Measurements from ENCODE around the gene ACOX3. TPM values are rescaled to one million over a fixed set of nuclear protein-coding genes. Genes with fewer than 3 reads are reported as not detected.

ACOX3 gene
- total and polyA plus RNA-seq, 9 of the 15 experiments (the other 6 are each of a cell fraction or from before 2014, with no cell fraction given), result 0.68 to 7.3 (median 3.7) TPM

- TF ChIP-seq TEAD4 (IDR thresholded peaks at IDR 0.05; ENCODE audit: low read length), result no peak
- TF ChIP-seq TEAD4 (CRISPR knock-in tag; IDR thresholded peaks at IDR 0.05; ENCODE audit: borderline replicate concordance), result no peak
- TF ChIP-seq ETS2 (tag; IDR thresholded peaks at IDR 0.05; ENCODE audit: borderline replicate concordance, poor library complexity, severe bottlenecking), result no peak
- TF ChIP-seq SMAD3 (CRISPR knock-in tag; conservative IDR thresholded peaks at IDR 0.05), result no peak
- TF ChIP-seq RBFOX2 (IDR thresholded peaks at IDR 0.05; ENCODE audit: low read depth, low read length), result no peak
- TF ChIP-seq ZNF778 (CRISPR knock-in tag; IDR thresholded peaks at IDR 0.05), result no peak
- TF ChIP-seq RB1 (IDR thresholded peaks at IDR 0.05; ENCODE audit: low read depth), result no peak
- no peak for TF ChIP-seq CBX2 (IDR thresholded peaks at IDR 0.05; ENCODE audit: insufficient read depth, low read length, poor library complexity, severe bottlenecking)
Measured at GRCh38 chr4:8328866-8329559, 111.5 kb downstream of the ACOX3 start (continued).

GRCh38 chr4:8328456-8328855 lies 112.1 kb downstream of the ACOX3 start:
- Histone ChIP-seq H3K36me3 (ENCODE audit: control insufficient read depth, insufficient read depth, low read length) (no peaks in the 10 kb centered on the region), H2AFZ (ENCODE audit: low read depth, low read length) (no peak overlapping the region), H3K4me3 (no peak overlapping the region), H3K27me3 (ENCODE audit: control insufficient read depth in 2 of 2, insufficient read depth in 2 of 2, low read length in 2 of 2) (peaks cover 3 to 58% of the 10 kb centered on the region in 2 experiments; a peak in 3 of 5 replicates), H3K4me1 (replicated peaks in 1 of 2; ENCODE audit: control insufficient read depth in 2 of 2, insufficient read depth in 2 of 2, low read length in 2 of 2) (peaks cover 0 to 5% of the 10 kb centered on the region in 2 experiments; a peak in 1 of 5 replicates), H3K9ac (ENCODE audit: insufficient read depth in 1 of 2, low read depth in 2 of 2, low read length in 2 of 2) (no peak overlapping the region), H3K27ac (ENCODE audit: extremely low read depth, low read depth, low read length) (no peak overlapping the region), H3K79me2 (ENCODE audit: control insufficient read depth, insufficient read depth, low read length) (no peaks in the 10 kb centered on the region), H3K9me3 (replicated peaks; ENCODE audit: control insufficient read depth, insufficient read depth, low read depth, low read length) (no peaks in the 10 kb centered on the region), H3K4me2 (ENCODE audit: insufficient read depth, low read length) (no peak overlapping the region), H4K20me1 (replicated peaks; ENCODE audit: control insufficient read depth, insufficient read depth, low read length) (0 out of 2 replicates have a peak, but pooled peaks cover 4% of the 10 kb centered on the region), H3K9me1 (ENCODE audit: control insufficient read depth, insufficient read depth, low read length) (no peaks in the 10 kb centered on the region)
- intact Hi-C loops (cut with micrococcal nuclease) (no loop called here), in situ Hi-C loops (cut with MboI) (no loop called here)
- FAIRE-seq (no peak), DNase-seq (ENCODE audit: extremely low read depth in 1 of 4, low spot score in 3 of 4) (no peak), ATAC-seq (no peak)
- CTCF ChIA-PET (ENCODE audit: low intra/inter-chr PET ratio), result no interaction called here
- TF ChIP-seq HMBOX1 (IDR thresholded peaks at IDR 0.05), result 0 out of 2 replicates have a peak, but pooled peaks have one; percentile 3
- TF ChIP-seq CBX5 (IDR thresholded peaks at IDR 0.05; ENCODE audit: borderline replicate concordance, low read depth), result no peak
- WGBS (ENCODE audit: insufficient coverage, low coverage, missing lambda C conversion rate), result 3% methylated on average over 3 of the region's 3 CpGs
- no TSS peak for BruUV-seq (replicated peaks)
- POLR2A ChIA-PET, result interaction anchor here (1.9 kb wide), 1 partner anchor 8 kb away, joined by 5 read pairs; no protein-coding TSS in a partner anchor

Measured in K562 (cell line).